Measurements from ENCODE around the gene EFNA1. TPM values are rescaled to one million over a fixed set of nuclear protein-coding genes. Genes with fewer than 3 reads are reported as not detected.

Gene EFNA1
- total RNA-seq, 1 experiment from 2014 or later = 35.7 TPM

DNA sequence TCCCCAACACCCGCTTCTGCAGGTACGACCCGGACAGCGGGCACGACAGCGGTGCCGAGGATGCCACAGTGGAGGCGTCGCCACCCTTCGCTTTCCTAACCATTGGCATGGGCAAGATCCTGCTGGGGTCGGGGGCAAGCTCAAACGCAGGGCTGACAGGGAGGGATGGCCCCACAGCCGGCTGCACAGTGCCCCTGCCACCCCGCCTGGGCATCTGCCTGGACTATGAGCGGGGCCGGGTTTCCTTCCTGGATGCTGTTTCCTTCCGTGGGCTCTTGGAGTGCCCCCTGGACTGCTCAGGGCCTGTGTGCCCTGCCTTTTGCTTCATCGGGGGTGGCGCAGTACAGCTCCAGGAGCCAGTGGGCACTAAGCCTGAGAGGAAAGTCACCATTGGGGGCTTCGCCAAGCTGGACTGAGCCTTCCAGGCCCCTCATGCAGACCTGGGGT, 56.1 kb downstream of the EFNA1 start:
- DNase-seq = no peak
- TF ChIP-seq EZH2 (IDR thresholded peaks at IDR 0.05; ENCODE audit: low read depth) = no peak
- TF ChIP-seq, protein P1, sequence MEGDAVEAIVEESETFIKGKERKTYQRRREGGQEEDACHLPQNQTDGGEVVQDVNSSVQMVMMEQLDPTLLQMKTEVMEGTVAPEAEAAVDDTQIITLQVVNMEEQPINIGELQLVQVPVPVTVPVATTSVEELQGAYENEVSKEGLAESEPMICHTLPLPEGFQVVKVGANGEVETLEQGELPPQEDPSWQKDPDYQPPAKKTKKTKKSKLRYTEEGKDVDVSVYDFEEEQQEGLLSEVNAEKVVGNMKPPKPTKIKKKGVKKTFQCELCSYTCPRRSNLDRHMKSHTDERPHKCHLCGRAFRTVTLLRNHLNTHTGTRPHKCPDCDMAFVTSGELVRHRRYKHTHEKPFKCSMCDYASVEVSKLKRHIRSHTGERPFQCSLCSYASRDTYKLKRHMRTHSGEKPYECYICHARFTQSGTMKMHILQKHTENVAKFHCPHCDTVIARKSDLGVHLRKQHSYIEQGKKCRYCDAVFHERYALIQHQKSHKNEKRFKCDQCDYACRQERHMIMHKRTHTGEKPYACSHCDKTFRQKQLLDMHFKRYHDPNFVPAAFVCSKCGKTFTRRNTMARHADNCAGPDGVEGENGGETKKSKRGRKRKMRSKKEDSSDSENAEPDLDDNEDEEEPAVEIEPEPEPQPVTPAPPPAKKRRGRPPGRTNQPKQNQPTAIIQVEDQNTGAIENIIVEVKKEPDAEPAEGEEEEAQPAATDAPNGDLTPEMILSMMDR (conservative IDR thresholded peaks at IDR 0.05) = no peak
- Histone ChIP-seq H3K36me3 (ENCODE audit: low read depth) (no peaks in the 10 kb centered on the region), H3K4me2 (no peak overlapping the region), H3K9me3 (ENCODE audit: insufficient read depth, low read depth) (no peaks in the 10 kb centered on the region), H3K79me2 (ENCODE audit: low read depth) (no peaks in the 10 kb centered on the region), H2AFZ (no peak overlapping the region), H3K4me3 (no peak overlapping the region), H3K27ac (no peak overlapping the region), H3K27me3 (ENCODE audit: insufficient read depth, low read depth) (no peaks in the 10 kb centered on the region), H3F3A (ENCODE audit: insufficient read depth, low read depth) (0 out of 2 replicates have a peak, but pooled peaks cover 5% of the 10 kb centered on the region), H3K9me2 (ENCODE audit: insufficient read depth) (no peaks in the 10 kb centered on the region), H3K4me1 (replicated peaks; ENCODE audit: insufficient read depth) (peaks cover 8% of the 10 kb centered on the region; the same call in 1 of the 2 replicates), H4K20me1 (ENCODE audit: insufficient read depth) (no peaks in the 10 kb centered on the region)
- ChIA-PET CTCF (interaction anchor here (1.1 kb wide), 1 partner anchor 10 kb away, joined by 3 read pairs; no protein-coding TSS in a partner anchor), POLR2A (ENCODE audit: unreplicated experiment) (no interaction called here)
- BruUV-seq (replicated peaks) = no TSS peak
- intact Hi-C loops (cut with micrococcal nuclease; ENCODE audit: unreplicated experiment) = no loop called here

DNA sequence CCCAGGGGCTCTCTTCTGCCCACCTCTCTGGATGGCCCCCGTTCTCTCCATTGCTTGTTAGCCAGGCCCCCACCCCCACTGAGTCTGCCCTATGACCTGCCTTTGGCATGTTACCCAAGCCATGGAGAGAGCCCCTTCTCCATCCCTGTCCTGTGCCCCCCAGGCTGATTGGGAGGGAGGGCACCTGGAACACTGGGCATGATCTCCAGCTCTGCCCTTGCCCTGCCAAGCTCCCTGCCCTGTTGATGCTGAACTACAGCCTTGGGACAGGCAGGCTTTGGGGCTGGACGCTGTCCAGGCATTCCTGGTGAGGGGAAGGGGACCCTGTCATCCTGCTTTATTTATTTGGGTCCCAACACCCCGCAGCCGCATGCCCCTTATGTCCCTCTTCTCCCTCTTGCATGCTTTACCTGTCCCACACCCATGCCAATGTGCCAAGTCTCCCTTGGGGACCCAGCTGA, 56.7 kb downstream of the EFNA1 start:
- ChIA-PET CTCF (interaction anchor here (1.1 kb wide), 1 partner anchor 9 kb away, joined by 3 read pairs; no protein-coding TSS in a partner anchor), POLR2A (ENCODE audit: unreplicated experiment) (interaction anchor here (0.6 kb wide), 1 partner anchor 132 kb away, joined by 5 read pairs; no protein-coding TSS in a partner anchor)
- Histone ChIP-seq H3F3A (ENCODE audit: insufficient read depth, low read depth) (0 out of 2 replicates have a peak, but pooled peaks cover 5% of the 10 kb centered on the region), H3K4me2 (no peak overlapping the region), H2AFZ (no peak overlapping the region), H4K20me1 (ENCODE audit: insufficient read depth) (no peaks in the 10 kb centered on the region), H3K4me1 (replicated peaks; ENCODE audit: insufficient read depth) (peaks cover 8% of the 10 kb centered on the region; the same call in 1 of the 2 replicates), H3K27ac (no peak overlapping the region), H3K36me3 (ENCODE audit: low read depth) (no peaks in the 10 kb centered on the region), H3K9me3 (ENCODE audit: insufficient read depth, low read depth) (no peaks in the 10 kb centered on the region), H3K79me2 (ENCODE audit: low read depth) (no peaks in the 10 kb centered on the region), H3K27me3 (ENCODE audit: insufficient read depth, low read depth) (no peaks in the 10 kb centered on the region), H3K9me2 (ENCODE audit: insufficient read depth) (no peaks in the 10 kb centered on the region), H3K4me3 (no peak overlapping the region)
- intact Hi-C loops (cut with micrococcal nuclease; ENCODE audit: unreplicated experiment) = no loop called here
- no TSS peak for BruUV-seq (replicated peaks)
- no peak for TF ChIP-seq EZH2 (IDR thresholded peaks at IDR 0.05; ENCODE audit: low read depth)
- TF ChIP-seq, protein P1 (conservative IDR thresholded peaks at IDR 0.05) = no peak
- no peak for DNase-seq

Other genes starting within 250 kb of the EFNA1 start
- gene PMVK, start 191.2 kb upstream of the EFNA1 start, total RNA-seq (2021) = 27.1 and 38.2 TPM in 2 replicates
- gene PBXIP1, start 171.8 kb upstream of the EFNA1 start, total RNA-seq (2021) = 36.3 and 40.2 TPM in 2 replicates
- 30.0 and 33.2 TPM in 2 replicates for gene PYGO2, start 166.1 kb upstream of the EFNA1 start, total RNA-seq (2021)
- 162 and 210 TPM in 2 replicates for gene SHC1, start 157.1 kb upstream of the EFNA1 start, total RNA-seq (2021)
- gene CKS1B, start 153.2 kb upstream of the EFNA1 start, total RNA-seq (2021) = 236 and 300 TPM in 2 replicates
- 47.9 and 54.2 TPM in 2 replicates for gene FLAD1, start 144.5 kb upstream of the EFNA1 start, total RNA-seq (2021)
- gene LENEP, start 134.3 kb upstream of the EFNA1 start, total RNA-seq (2021) = 1.2 and 1.3 TPM in 2 replicates
- 38.6 and 44.1 TPM in 2 replicates for gene ZBTB7B, start 125.1 kb upstream of the EFNA1 start, total RNA-seq (2021)
- 4.4 and 4.7 TPM in 2 replicates for gene DCST2, start 94.1 kb upstream of the EFNA1 start, total RNA-seq (2021)
- 0.22 and 0.43 TPM in 2 replicates for gene DCST1, start 94.1 kb upstream of the EFNA1 start, total RNA-seq (2021)
- 187 and 195 TPM in 2 replicates for gene ADAM15, start 76.6 kb upstream of the EFNA1 start, total RNA-seq (2021)
- 14.0 and 17.3 TPM in 2 replicates for gene EFNA4, start 64.1 kb upstream of the EFNA1 start, total RNA-seq (2021)
- 6.7 and 8.8 TPM in 2 replicates for gene EFNA3, start 49.0 kb upstream of the EFNA1 start, total RNA-seq (2021)
- gene SLC50A1, start 8.0 kb downstream of the EFNA1 start, total RNA-seq (2021) = 54.9 and 67.6 TPM in 2 replicates
- 83.7 and 127 TPM in 2 replicates for gene DPM3, start 12.7 kb downstream of the EFNA1 start, total RNA-seq (2021)
- 112 and 156 TPM in 2 replicates for gene KRTCAP2, start 45.4 kb downstream of the EFNA1 start, total RNA-seq (2021)
- gene TRIM46, start 46.0 kb downstream of the EFNA1 start, total RNA-seq (2021) = 6.0 and 6.2 TPM in 2 replicates
- 45.4 and 58.8 TPM in 2 replicates for gene THBS3, start 80.0 kb downstream of the EFNA1 start, total RNA-seq (2021)
- 56.1 and 68.9 TPM in 2 replicates for gene MTX1, start 80.8 kb downstream of the EFNA1 start, total RNA-seq (2021)
- gene ENTREP3, start 127.6 kb downstream of the EFNA1 start, total RNA-seq (2021) = 56.9 and 60.8 TPM in 2 replicates
- gene SCAMP3, start 134.5 kb downstream of the EFNA1 start, total RNA-seq (2021) = 56.9 and 64.1 TPM in 2 replicates
- 39.1 and 43.9 TPM in 2 replicates for gene CLK2, start 145.6 kb downstream of the EFNA1 start, total RNA-seq (2021)
- gene HCN3, start 149.6 kb downstream of the EFNA1 start, total RNA-seq (2021) = 6.6 and 7.5 TPM in 2 replicates
- not detected in 2 replicates for gene PKLR, start 173.6 kb downstream of the EFNA1 start, total RNA-seq (2021)
- 397 and 568 TPM in 2 replicates for gene FDPS, start 181.0 kb downstream of the EFNA1 start, total RNA-seq (2021)
- 43.4 and 45.3 TPM in 2 replicates for gene RUSC1, start 193.0 kb downstream of the EFNA1 start, total RNA-seq (2021)

All from PC-9 (cell line).